Panc1 (cell line): ENCODE measurements around the gene SH2D1B. TPM values are rescaled to one million over a fixed set of nuclear protein-coding genes. Genes with fewer than 3 reads are reported as not detected.

Source experiments
- ATAC-seq: fragments of 200-7000 bp; cut with Tn5 transposase; 2 replicates; pipeline ENCODE4 v1.9.1; 2020; ENCODE audit warnings: mild to moderate bottlenecking, moderate library complexity
- BruUV-seq: library from RNA; stranded (reverse); fragments of 400-500 nt; replicated peaks from 2 replicates; lab custom pipeline; 2021; lab: Mats Ljungman, UMichigan
- CTCF ChIA-PET: fragments of 300-600 bp; sonication (Branson Sonifier 250); formaldehyde crosslinking; loops from one replicate; lab custom pipeline; 2022; ENCODE audit warnings: antibody characterized with exemption; lab: Charles Lee
- POLR2A ChIA-PET: fragments of 300-600 bp; sonication (Branson Sonifier 250); formaldehyde crosslinking; loops from one replicate; lab custom pipeline; 2022; ENCODE audit warnings: antibody characterized with exemption; lab: Charles Lee
- DNase-seq: peaks from one replicate; pipeline ENCODE4 v3.0.0-alpha.2; 2010; ENCODE audit warnings: low read depth, low spot score
- H3K27ac ChIP-seq: 2 replicates; pipeline ENCODE4 v1.5.1; 2011; ENCODE audit warnings: mild to moderate bottlenecking, low read length, inconsistent platforms
- H3K27me3 ChIP-seq: fragments of 200-500 bp; sonication (Bioruptor generic); 2 replicates; pipeline ENCODE4 v1.6.0; 2014; ENCODE audit warnings: low read length, inconsistent platforms; ENCODE audit not compliant: control insufficient read depth, insufficient read depth
- H3K36me3 ChIP-seq: fragments of 200-500 bp; sonication (Bioruptor generic); 2 replicates; pipeline ENCODE4 v1.5.1; 2014; ENCODE audit warnings: inconsistent platforms, mild to moderate bottlenecking, low read length, moderate library complexity; ENCODE audit not compliant: control insufficient read depth, insufficient read depth
- H3K4me1 ChIP-seq: 2 replicates; pipeline ENCODE4 v1.5.1; 2011; ENCODE audit warnings: inconsistent platforms, mild to moderate bottlenecking, low read length, moderate library complexity; ENCODE audit not compliant: control insufficient read depth, insufficient read depth
- H3K4me3 ChIP-seq, 2 experiments: 2 replicates each; pipeline ENCODE4 v1.5.1; 2011 to 2012; ENCODE audit warnings: low read depth in 2 of 2, low read length in 2 of 2, mild to moderate bottlenecking in 2 of 2, inconsistent platforms in 1 of 2, moderate library complexity in 1 of 2
- H3K9me3 ChIP-seq: fragments of 200-500 bp; sonication (Bioruptor generic); 2 replicates; pipeline ENCODE4 v1.5.1; 2014; ENCODE audit warnings: low read depth, mild to moderate bottlenecking, inconsistent platforms, low read length, moderate library complexity; ENCODE audit not compliant: control insufficient read depth, insufficient read depth
- CTCF ChIP-seq: fragments of 450-650 bp; IDR thresholded peaks from 2 replicates; pipeline ENCODE4 v1.5.1; 2017; ENCODE audit warnings: mild to moderate bottlenecking
- POLR2AphosphoS5 ChIP-seq: IDR thresholded peaks from 2 replicates; pipeline ENCODE4 v1.6.1; 2012; ENCODE audit warnings: mild to moderate bottlenecking, low read depth, low read length, moderate library complexity
- SIN3A ChIP-seq: IDR thresholded peaks from 2 replicates; pipeline ENCODE4 v1.6.1; 2012; ENCODE audit warnings: low read depth, mild to moderate bottlenecking, low read length, moderate library complexity, borderline replicate concordance; ENCODE audit not compliant: insufficient read depth
- TCF7L2 ChIP-seq: IDR thresholded peaks from 2 replicates; pipeline ENCODE4 v1.6.1; 2011; ENCODE audit warnings: mild to moderate bottlenecking, low read depth, low read length, inconsistent platforms
- in situ Hi-C: cut with HindIII; loops from 2 replicates; pipeline ENCODE4 v1.10.0; 2016; ENCODE audit warnings: low sequenced_read_pairs, low pct_unique_long_range_greater_than_20kb
- intact Hi-C: fragments of 100-400 bp; cut with micrococcal nuclease; formaldehyde crosslinking; loops from one replicate; pipeline ENCODE4 v1.10.0; 2022; ENCODE audit not compliant: unreplicated experiment
- total RNA-seq: library from RNA; stranded (reverse); gene quantifications from one replicate; pipeline ENCODE4 v1.2.1, GENCODE V29; 2021; ENCODE audit not compliant: unreplicated experiment
- TF ChIP-seq, protein P1 (sequence below), 2 experiments: IDR thresholded peaks; 2 replicates each; pipeline ENCODE4 v1.6.1; 2011 to 2012; ENCODE audit warnings: low read depth in 2 of 2, control low read depth in 1 of 2, low read length in 1 of 2, mild to moderate bottlenecking in 1 of 2, moderate library complexity in 1 of 2; ENCODE audit not compliant: insufficient read depth in 1 of 2

SH2D1B gene
- total RNA-seq, 1 experiment from 2014 or later: not detected

DNA sequence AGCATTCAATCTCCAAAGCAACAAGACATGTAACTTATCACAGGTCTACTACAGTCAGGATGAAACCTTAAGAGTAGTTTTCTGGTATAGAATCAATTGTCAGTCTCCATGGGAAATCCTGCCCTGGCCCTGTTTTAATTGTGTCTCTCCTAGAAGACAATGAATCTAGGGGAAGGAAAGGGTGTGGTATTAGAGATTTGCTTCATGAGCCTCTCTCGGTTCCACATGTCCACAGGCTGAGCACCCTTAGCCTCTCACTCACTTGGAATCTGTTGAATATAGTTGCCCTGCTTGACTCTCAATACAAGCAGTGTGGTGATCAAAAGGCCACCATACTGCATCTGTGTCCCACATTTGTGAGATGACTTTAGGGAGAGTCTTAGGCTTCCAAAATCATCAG, 53.0 kb downstream of the SH2D1B start:
- Histone ChIP-seq H3K27me3 (no peaks in the 10 kb centered on the region), H3K4me3 (no peak overlapping the region), H3K36me3 (peaks cover 4% of the 10 kb centered on the region; the same call in 1 of the 2 replicates), H3K27ac (no peak overlapping the region), H3K4me1 (no peaks in the 10 kb centered on the region), H3K9me3 (no peaks in the 10 kb centered on the region)
- ATAC-seq: no peak
- POLR2A ChIA-PET: no interaction called here
- no peak for DNase-seq
- intact Hi-C loops (no loop called here), in situ Hi-C loops (no loop called here)
- CTCF ChIA-PET: no interaction called here
- TF ChIP-seq, protein P1, sequence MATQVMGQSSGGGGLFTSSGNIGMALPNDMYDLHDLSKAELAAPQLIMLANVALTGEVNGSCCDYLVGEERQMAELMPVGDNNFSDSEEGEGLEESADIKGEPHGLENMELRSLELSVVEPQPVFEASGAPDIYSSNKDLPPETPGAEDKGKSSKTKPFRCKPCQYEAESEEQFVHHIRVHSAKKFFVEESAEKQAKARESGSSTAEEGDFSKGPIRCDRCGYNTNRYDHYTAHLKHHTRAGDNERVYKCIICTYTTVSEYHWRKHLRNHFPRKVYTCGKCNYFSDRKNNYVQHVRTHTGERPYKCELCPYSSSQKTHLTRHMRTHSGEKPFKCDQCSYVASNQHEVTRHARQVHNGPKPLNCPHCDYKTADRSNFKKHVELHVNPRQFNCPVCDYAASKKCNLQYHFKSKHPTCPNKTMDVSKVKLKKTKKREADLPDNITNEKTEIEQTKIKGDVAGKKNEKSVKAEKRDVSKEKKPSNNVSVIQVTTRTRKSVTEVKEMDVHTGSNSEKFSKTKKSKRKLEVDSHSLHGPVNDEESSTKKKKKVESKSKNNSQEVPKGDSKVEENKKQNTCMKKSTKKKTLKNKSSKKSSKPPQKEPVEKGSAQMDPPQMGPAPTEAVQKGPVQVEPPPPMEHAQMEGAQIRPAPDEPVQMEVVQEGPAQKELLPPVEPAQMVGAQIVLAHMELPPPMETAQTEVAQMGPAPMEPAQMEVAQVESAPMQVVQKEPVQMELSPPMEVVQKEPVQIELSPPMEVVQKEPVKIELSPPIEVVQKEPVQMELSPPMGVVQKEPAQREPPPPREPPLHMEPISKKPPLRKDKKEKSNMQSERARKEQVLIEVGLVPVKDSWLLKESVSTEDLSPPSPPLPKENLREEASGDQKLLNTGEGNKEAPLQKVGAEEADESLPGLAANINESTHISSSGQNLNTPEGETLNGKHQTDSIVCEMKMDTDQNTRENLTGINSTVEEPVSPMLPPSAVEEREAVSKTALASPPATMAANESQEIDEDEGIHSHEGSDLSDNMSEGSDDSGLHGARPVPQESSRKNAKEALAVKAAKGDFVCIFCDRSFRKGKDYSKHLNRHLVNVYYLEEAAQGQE (IDR thresholded peaks at IDR 0.05; ENCODE audit: insufficient read depth in 1 of 2, low read depth in 2 of 2, low read length in 1 of 2): no peak
- TF ChIP-seq SIN3A: no peak
- no peak for TF ChIP-seq TCF7L2
- no peak for TF ChIP-seq POLR2AphosphoS5
- no peak for TF ChIP-seq CTCF
- BruUV-seq: no TSS peak

DNA sequence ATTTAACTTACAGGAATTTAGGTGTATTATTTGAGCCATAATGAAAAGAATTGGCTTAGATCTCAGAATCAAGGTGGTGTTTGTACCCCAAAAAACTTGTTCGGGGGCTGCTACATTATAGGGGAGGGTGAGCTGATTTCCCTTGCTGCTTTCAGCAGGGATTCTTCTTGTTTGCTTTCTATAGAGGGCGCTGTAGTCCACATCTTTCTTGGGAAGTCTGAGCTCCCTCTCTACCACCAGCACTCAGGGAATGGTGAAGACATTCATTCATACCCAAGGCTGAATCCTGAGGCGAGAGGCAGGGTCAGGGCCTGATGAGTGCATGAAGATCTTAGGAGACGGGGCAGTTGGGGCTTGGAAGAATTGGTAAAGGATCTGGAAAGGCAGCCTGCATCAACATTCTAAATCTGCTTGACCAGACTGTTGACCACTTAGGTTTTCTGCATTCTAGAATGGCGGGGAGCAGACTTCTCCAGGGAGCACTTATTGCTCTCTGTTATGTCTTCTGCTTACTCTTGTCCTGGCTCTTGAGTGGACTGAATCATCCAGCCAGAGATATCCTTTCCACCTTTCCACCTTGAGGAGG, 54.2 kb downstream of the SH2D1B start:
- no peak overlapping the region for H3K27ac ChIP-seq
- in situ Hi-C loops: no loop called here
- ChIA-PET CTCF (no interaction called here), POLR2A (no interaction called here)
- H3K4me1 ChIP-seq: no peaks in the 10 kb centered on the region
- BruUV-seq: no TSS peak
- TF ChIP-seq CTCF (peak; percentile 71), TCF7L2 (no peak)
- TF ChIP-seq, protein P1 (IDR thresholded peaks at IDR 0.05; ENCODE audit: insufficient read depth in 1 of 2, low read depth in 2 of 2, low read length in 1 of 2): no peak
- no peak for DNase-seq
- 0 out of 2 replicates have a peak, but pooled peaks have one; percentile 32 for ATAC-seq
- no peaks in the 10 kb centered on the region for H3K27me3 ChIP-seq
- no peak overlapping the region for H3K4me3 ChIP-seq
- peaks cover 4% of the 10 kb centered on the region; the same call in 1 of the 2 replicates for H3K36me3 ChIP-seq
- intact Hi-C loops: no loop called here
- H3K9me3 ChIP-seq: no peaks in the 10 kb centered on the region
